ENCODE data around the gene ZFHX2.

Gene ZFHX2

GRCh38 chr14:23573384-23574015 is 21.9 kb upstream of the ZFHX2 start:
- no peak for TF ChIP-seq SIN3A (IDR thresholded peaks at IDR 0.05; ENCODE audit: borderline replicate concordance, insufficient read depth, low read length)
- no peak for TF ChIP-seq TAF1 (IDR thresholded peaks at IDR 0.05; ENCODE audit: borderline replicate concordance, insufficient read depth, low read length)
- TF ChIP-seq REST (IDR thresholded peaks at IDR 0.05; ENCODE audit: insufficient read depth in 1 of 2, low read depth in 2 of 2, low read length in 2 of 2), result no peak
- TF ChIP-seq FOXP2 (optimal IDR thresholded peaks at IDR 0.05; ENCODE audit: borderline replicate concordance, extremely low read depth, extremely low read length, insufficient read depth), result no peak
- no peak for TF ChIP-seq POLR2AphosphoS5 (IDR thresholded peaks at IDR 0.05; ENCODE audit: low read depth, low read length)

GRCh38 chr14:23572836-23573235 is 21.3 kb upstream of the ZFHX2 start:
- TF ChIP-seq REST (IDR thresholded peaks at IDR 0.05; ENCODE audit: insufficient read depth in 1 of 2, low read depth in 2 of 2, low read length in 2 of 2) (no peak), FOXP2 (optimal IDR thresholded peaks at IDR 0.05; ENCODE audit: borderline replicate concordance, extremely low read depth, extremely low read length, insufficient read depth) (no peak), POLR2AphosphoS5 (IDR thresholded peaks at IDR 0.05; ENCODE audit: low read depth, low read length) (no peak), SIN3A (IDR thresholded peaks at IDR 0.05; ENCODE audit: borderline replicate concordance, insufficient read depth, low read length) (no peak), TAF1 (IDR thresholded peaks at IDR 0.05; ENCODE audit: borderline replicate concordance, insufficient read depth, low read length) (no peak)

DNA sequence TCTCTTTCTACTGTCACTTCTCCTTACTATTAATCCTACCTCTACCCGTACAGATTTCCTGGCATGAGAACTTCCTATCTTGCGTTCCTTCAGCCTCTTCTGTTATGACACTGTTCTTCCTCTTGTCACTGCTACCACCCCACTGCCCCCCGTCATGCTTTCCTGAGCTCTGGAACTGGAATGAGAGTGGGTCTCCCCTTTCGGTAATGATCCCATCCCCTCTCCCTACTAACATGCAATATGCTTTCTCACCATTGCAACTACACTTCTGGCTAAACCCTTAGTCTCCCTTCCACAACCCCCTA is 20.9 kb upstream of the ZFHX2 start:
- no peak for TF ChIP-seq FOXP2 (optimal IDR thresholded peaks at IDR 0.05; ENCODE audit: borderline replicate concordance, extremely low read depth, extremely low read length, insufficient read depth)
- TF ChIP-seq SIN3A (IDR thresholded peaks at IDR 0.05; ENCODE audit: borderline replicate concordance, insufficient read depth, low read length), result no peak
- no peak for TF ChIP-seq POLR2AphosphoS5 (IDR thresholded peaks at IDR 0.05; ENCODE audit: low read depth, low read length)
- no peak for TF ChIP-seq TAF1 (IDR thresholded peaks at IDR 0.05; ENCODE audit: borderline replicate concordance, insufficient read depth, low read length)
- TF ChIP-seq REST (IDR thresholded peaks at IDR 0.05; ENCODE audit: insufficient read depth in 1 of 2, low read depth in 2 of 2, low read length in 2 of 2), result no peak

DNA sequence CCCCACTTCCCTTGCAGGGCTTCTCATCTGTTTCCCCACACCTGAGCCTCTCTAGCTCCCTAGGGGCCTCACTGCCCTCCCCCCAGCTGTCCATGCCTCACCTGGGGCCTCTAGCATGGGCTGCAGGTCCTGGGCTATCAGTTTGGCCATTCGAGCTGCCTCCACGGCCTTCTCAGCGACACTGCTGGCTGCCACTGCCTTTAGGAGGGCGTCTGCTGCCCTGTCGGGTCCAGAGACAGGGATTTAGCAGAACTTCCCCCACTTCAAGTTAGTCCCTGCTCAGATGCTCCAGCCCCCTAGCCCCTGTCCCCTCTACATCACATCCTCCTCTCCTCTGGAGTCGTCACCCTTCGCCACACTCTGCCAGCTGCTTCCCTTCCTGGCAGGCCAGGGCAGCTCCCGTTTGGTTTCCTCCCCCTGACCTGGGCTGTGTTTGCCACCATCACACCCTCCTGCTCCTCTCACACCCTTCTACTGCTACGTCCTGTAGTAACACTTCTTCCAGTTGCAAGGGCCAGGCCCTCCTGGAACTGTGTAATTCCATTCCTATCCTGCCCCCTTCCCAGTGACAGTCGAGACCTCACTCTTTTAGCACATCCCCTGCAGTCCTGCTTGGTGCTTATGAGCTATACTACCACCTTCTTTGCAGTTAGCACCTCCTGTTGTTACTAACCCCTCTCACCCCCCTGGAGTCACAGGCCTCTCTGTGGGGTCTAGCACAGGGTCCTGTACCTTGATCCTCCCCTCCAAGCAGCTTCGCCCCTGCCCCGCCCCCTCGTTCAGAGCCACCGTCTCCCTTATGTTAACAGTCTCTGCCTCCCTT is 20.3 kb upstream of the ZFHX2 start:
- TF ChIP-seq REST (IDR thresholded peaks at IDR 0.05; ENCODE audit: insufficient read depth in 1 of 2, low read depth in 2 of 2, low read length in 2 of 2), result no peak
- no peak for TF ChIP-seq SIN3A (IDR thresholded peaks at IDR 0.05; ENCODE audit: borderline replicate concordance, insufficient read depth, low read length)
- TF ChIP-seq POLR2AphosphoS5 (IDR thresholded peaks at IDR 0.05; ENCODE audit: low read depth, low read length), result no peak
- TF ChIP-seq FOXP2 (optimal IDR thresholded peaks at IDR 0.05; ENCODE audit: borderline replicate concordance, extremely low read depth, extremely low read length, insufficient read depth), result no peak
- no peak for TF ChIP-seq TAF1 (IDR thresholded peaks at IDR 0.05; ENCODE audit: borderline replicate concordance, insufficient read depth, low read length)
